Gastrocnemius medialis (tissue), 4 donors: ENCODE data around the gene GPR137. TPM values are rescaled to one million over a fixed set of nuclear protein-coding genes. Genes with fewer than 3 reads are reported as not detected.

ENCODE experiments used
- ATAC-seq, 2 donors: fragments of 150-250 bp; one replicate each; pipeline ENCODE4 v1.9.1; 2016
- DNase-seq, 2 donors: peaks; one replicate each; pipeline ENCODE4 v3.0.0-alpha.2; 2019
- H3K27ac ChIP-seq, 4 donors: fragments of 200-600 bp; sonication (generic); 1 replicate in 1 of 4; 2 replicates in 3 of 4; pipeline ENCODE4 v1.5.1; 2016 to 2018; ENCODE audit warnings: mild to moderate bottlenecking in 2 of 4, moderate library complexity in 1 of 4
- H3K27me3 ChIP-seq, 3 donors: fragments of 200-600 bp; sonication (generic) in 2 of 3; 1 replicate in 1 of 3; 2 replicates in 2 of 3; pipeline versions ENCODE4 v1.5.1 to v1.6.0; 2016 to 2019; ENCODE audit warnings: mild to moderate bottlenecking in 1 of 3, moderate library complexity in 1 of 3
- H3K36me3 ChIP-seq, 2 donors: fragments of 200-600 bp; sonication (generic) in 1 of 2; one replicate each; pipeline ENCODE4 v1.5.1; 2017 to 2018
- H3K4me1 ChIP-seq, 2 donors: fragments of 200-600 bp; sonication (generic) in 1 of 2; one replicate each; pipeline ENCODE4 v1.5.1; 2016 to 2017; ENCODE audit warnings: mild to moderate bottlenecking in 2 of 2
- H3K4me3 ChIP-seq, 4 donors: fragments of 200-600 bp; sonication (generic) in 3 of 4; 1 replicate in 1 of 4; 2 replicates in 3 of 4; pipeline ENCODE4 v1.5.1; 2016 to 2019; ENCODE audit warnings: mild to moderate bottlenecking in 2 of 4
- H3K9me3 ChIP-seq, 3 donors: fragments of 200-600 bp; sonication (generic) in 2 of 3; 1 replicate in 1 of 3; 2 replicates in 2 of 3; pipeline ENCODE4 v1.5.1; 2016 to 2019
- CTCF ChIP-seq, 5 experiments: fragments of 450-650 bp in 3 of 5; fragments of 200-600 bp in 2 of 5; sonication (generic) in 2 of 5; IDR thresholded peaks in 4 of 5; conservative IDR thresholded peaks in 1 of 5; 1 replicate in 4 of 5; 2 replicates in 1 of 5; pipeline ENCODE4 v1.5.1; 2016 to 2019; ENCODE audit warnings: antibody characterized with exemption in 5 of 5, mild to moderate bottlenecking in 3 of 5, moderate library complexity in 3 of 5
- POLR2A ChIP-seq, 2 donors: fragments of 450-650 bp; IDR thresholded peaks; one replicate each; pipeline ENCODE4 v1.6.1; 2017; ENCODE audit warnings: antibody characterized with exemption in 2 of 2, mild to moderate bottlenecking in 2 of 2, moderate library complexity in 2 of 2
- in situ Hi-C, 4 donors: fragments of 200-750 bp; cut with MboI; loops; one replicate each; pipeline versions ENCODE4 v1.15.0 to v1.8.0; 2017; ENCODE audit warnings: low sequenced_read_pairs in 4 of 4
- intact Hi-C: fragments of 100-400 bp; cut with DNase I; formaldehyde crosslinking; loops from one replicate; pipeline ENCODE4 v1.15.1; 2023; ENCODE audit warnings: low total_unique reads
- total RNA-seq, 4 donors: library from RNA; depleted of rRNA; stranded (reverse); fragments of >200 nt; gene quantifications; one replicate each; pipeline versions ENCODE4 v1.1.0 to v1.2.3, GENCODE V29; 2016

GPR137 gene
- total RNA-seq, 4 donors from 2014 or later: 13.8 to 28.9 (median 20.4) TPM

- H3K27ac ChIP-seq: peak overlapping the region; percentile 94 to 99 (median 98)
- ATAC-seq: peak; percentile 1 to 25
- in situ Hi-C loops: no loop called here
- peak overlapping the region; percentile 82 to 98 (median 92) for H3K4me3 ChIP-seq
- TF ChIP-seq POLR2A (IDR thresholded peaks at IDR 0.05) (no peak), CTCF (IDR thresholded peaks at IDR 0.05 in 4 of 5, conservative IDR thresholded peaks at IDR 0.05 in 1 of 5) (no peak)
- H3K9me3 ChIP-seq: no peaks in the 10 kb centered on the region
- no peaks in the 10 kb centered on the region for H3K27me3 ChIP-seq
- peak in 1 of 2 donors; percentile 72 for DNase-seq
- H3K4me1 ChIP-seq: peaks cover 22% of the 10 kb centered on the region in 2 donors
- peaks cover 0 to 12% of the 10 kb centered on the region in 2 donors for H3K36me3 ChIP-seq
- intact Hi-C loops: loop anchor here (1.0 kb wide), 2 partner anchors 18 to 65 kb away; partner anchors contain the start of gene PLCB3
These were observed 16.6 kb upstream of the GPR137 start for GRCh38 chr11:64268893-64269539.

- in situ Hi-C loops (no loop called here), intact Hi-C loops (loop anchor here (1.0 to 5.0 kb wide), 7 partner anchors 15 to 82 kb away; partner anchors contain the start of genes BAD, FKBP2, PLCB3 and STIP1)
- DNase-seq (peak; percentile 99), ATAC-seq (peak; percentile 84 to 91)
- Histone ChIP-seq H3K36me3 (peaks cover 0 to 12% of the 10 kb centered on the region in 2 donors), H3K4me3 (peak overlapping the region; percentile 82 to 100 (median 93)), H3K27me3 (no peaks in the 10 kb centered on the region), H3K9me3 (no peaks in the 10 kb centered on the region), H3K4me1 (peaks cover 22% of the 10 kb centered on the region in 2 donors), H3K27ac (peak overlapping the region; percentile 94 to 99 (median 98))
- TF ChIP-seq POLR2A (IDR thresholded peaks at IDR 0.05) (peak; percentile 35 to 47), CTCF (IDR thresholded peaks at IDR 0.05 in 4 of 5, conservative IDR thresholded peaks at IDR 0.05 in 1 of 5) (peak in 3 of 5 experiments; percentile 11 to 22 (median 16))
These were observed 16.0 kb upstream of the GPR137 start for GRCh38 chr11:64269540-64270220.

- ATAC-seq (no peak), DNase-seq (no peak)
- Histone ChIP-seq H3K4me1 (peaks cover 6 to 9% of the 10 kb centered on the region in 2 donors), H3K27me3 (no peaks in the 10 kb centered on the region), H3K9me3 (no peaks in the 10 kb centered on the region), H3K27ac (no peak overlapping the region), H3K4me3 (no peak overlapping the region), H3K36me3 (peaks cover 0 to 15% of the 10 kb centered on the region in 2 donors)
- in situ Hi-C loops: no loop called here
- intact Hi-C loops: no loop called here
- TF ChIP-seq POLR2A (IDR thresholded peaks at IDR 0.05): no peak
- no peak for TF ChIP-seq CTCF (IDR thresholded peaks at IDR 0.05 in 4 of 5, conservative IDR thresholded peaks at IDR 0.05 in 1 of 5)
These were observed 10.4 kb upstream of the GPR137 start for GRCh38 chr11:64275031-64275800.

GRCh38 chr11:64275841-64276240 is 9.8 kb upstream of the GPR137 start:
- Histone ChIP-seq H3K4me3 (no peak overlapping the region), H3K27ac (no peak overlapping the region), H3K4me1 (peaks cover 6 to 9% of the 10 kb centered on the region in 2 donors), H3K27me3 (no peaks in the 10 kb centered on the region), H3K9me3 (no peaks in the 10 kb centered on the region), H3K36me3 (peaks cover 0 to 15% of the 10 kb centered on the region in 2 donors)
- in situ Hi-C loops: no loop called here
- DNase-seq: no peak
- TF ChIP-seq POLR2A (IDR thresholded peaks at IDR 0.05) (no peak), CTCF (IDR thresholded peaks at IDR 0.05 in 4 of 5, conservative IDR thresholded peaks at IDR 0.05 in 1 of 5) (no peak)
- intact Hi-C loops: no loop called here
- ATAC-seq: no peak
